ENCODE measurements around the gene GMNN.

Gene GMNN

GRCh38 chr6:24807584-24807983, 32.8 kb downstream of the GMNN start:
- no peak for DNase-seq (ENCODE audit: low spot score)

- no peak for DNase-seq (ENCODE audit: low spot score)
These were observed 35.0 kb downstream of the GMNN start for GRCh38 chr6:24809728-24810127.

GRCh38 chr6:24818346-24818745, 43.6 kb downstream of the GMNN start:
- DNase-seq (ENCODE audit: low spot score) = no peak

- DNase-seq (ENCODE audit: low spot score) = no peak
These were observed 47.2 kb downstream of the GMNN start for GRCh38 chr6:24821860-24822444.

- no peak for DNase-seq (ENCODE audit: low spot score)
These were observed 48.0 kb downstream of the GMNN start for GRCh38 chr6:24822696-24823095.

- DNase-seq (ENCODE audit: low spot score) = no peak
These were observed 48.4 kb downstream of the GMNN start for GRCh38 chr6:24823185-24823584.

- DNase-seq (ENCODE audit: low spot score) = no peak
These were observed 49.6 kb downstream of the GMNN start for GRCh38 chr6:24824142-24824938.

GRCh38 chr6:24825130-24825630, 50.4 kb downstream of the GMNN start:
- no peak for DNase-seq (ENCODE audit: low spot score)

- DNase-seq (ENCODE audit: low spot score) = no peak
These were observed 52.4 kb downstream of the GMNN start for GRCh38 chr6:24827162-24827561.

GRCh38 chr6:24827970-24828369, 53.2 kb downstream of the GMNN start:
- DNase-seq (ENCODE audit: low spot score) = no peak

- no peak for DNase-seq (ENCODE audit: low spot score)
These were observed 54.9 kb downstream of the GMNN start for GRCh38 chr6:24829657-24830056.

- DNase-seq (ENCODE audit: low spot score) = no peak
These were observed 57.3 kb downstream of the GMNN start for GRCh38 chr6:24831771-24832716.

- DNase-seq (ENCODE audit: low spot score) = no peak
These were observed 58.1 kb downstream of the GMNN start for GRCh38 chr6:24832794-24833193.

- DNase-seq (ENCODE audit: low spot score) = no peak
These were observed 59.1 kb downstream of the GMNN start for GRCh38 chr6:24833711-24834386.

All from cerebellar cortex (tissue), 1 donor.